ENCODE measurements around the gene ZNF768.
A peak's percentile ranks its signal among the peaks of the same experiment; 100 is the strongest.
"Not testable (repeated sequence)": the region's sequence is repeated elsewhere in the genome, so short reads cannot be mapped to it uniquely, and the experiment has no call there.

Gene ZNF768

GRCh38 chr16:30503403-30504296 lies 22.7 kb downstream of the ZNF768 start:
- DNase-seq: no peak

- DNase-seq: peak; percentile 51
These were observed 27.1 kb downstream of the ZNF768 start for GRCh38 chr16:30499284-30499683.

- DNase-seq: no peak
These were observed 31.7 kb downstream of the ZNF768 start for GRCh38 chr16:30494709-30495108.

DNA sequence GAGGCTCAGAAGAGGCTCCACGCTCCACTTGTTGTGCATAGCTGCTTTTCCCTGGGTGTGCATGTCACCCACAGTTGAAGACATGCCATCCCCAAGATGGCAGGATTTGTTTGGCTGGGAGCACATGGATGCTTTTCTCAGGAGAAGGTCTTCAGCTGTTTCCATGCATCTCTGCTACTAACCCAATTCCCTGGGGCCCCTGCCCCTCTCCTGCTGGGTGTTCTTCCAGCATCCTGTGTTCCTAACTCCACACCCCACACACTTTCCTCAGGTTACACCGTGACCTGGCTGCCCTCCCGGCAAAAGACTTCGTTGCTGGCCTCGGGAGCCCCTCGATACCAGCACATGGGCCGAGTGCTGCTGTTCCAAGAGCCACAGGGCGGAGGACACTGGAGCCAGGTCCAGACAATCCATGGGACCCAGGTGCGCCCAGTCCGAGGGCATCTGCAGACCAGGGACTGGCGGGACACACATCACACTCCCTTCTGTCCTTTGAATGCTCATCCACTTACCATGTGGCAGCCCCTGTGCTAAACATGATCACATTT lies 32.4 kb downstream of the ZNF768 start:
- no peak for DNase-seq

GRCh38 chr16:30491744-30492308 lies 34.5 kb downstream of the ZNF768 start:
- no peak for DNase-seq

DNA sequence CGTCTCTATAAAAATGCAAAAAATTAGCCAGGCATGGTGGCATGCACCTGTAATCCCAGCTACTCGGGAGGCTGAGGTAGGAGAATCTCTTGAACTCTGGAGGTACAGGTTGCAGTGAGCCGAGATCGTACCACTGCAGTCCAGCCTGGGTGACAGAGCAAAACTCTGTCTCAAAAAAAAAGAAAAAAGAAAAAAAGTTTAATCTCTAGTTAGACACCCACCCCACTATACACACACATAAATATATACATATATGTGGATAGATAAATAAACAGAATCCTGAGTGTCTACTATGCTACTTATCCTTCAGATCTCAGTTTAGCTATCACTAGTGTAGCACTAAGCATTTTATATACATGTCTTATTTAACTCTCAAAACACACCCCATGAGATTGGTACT lies 35.1 kb downstream of the ZNF768 start:
- no peak for DNase-seq

GRCh38 chr16:30490210-30490609 lies 36.2 kb downstream of the ZNF768 start:
- DNase-seq: no peak

DNA sequence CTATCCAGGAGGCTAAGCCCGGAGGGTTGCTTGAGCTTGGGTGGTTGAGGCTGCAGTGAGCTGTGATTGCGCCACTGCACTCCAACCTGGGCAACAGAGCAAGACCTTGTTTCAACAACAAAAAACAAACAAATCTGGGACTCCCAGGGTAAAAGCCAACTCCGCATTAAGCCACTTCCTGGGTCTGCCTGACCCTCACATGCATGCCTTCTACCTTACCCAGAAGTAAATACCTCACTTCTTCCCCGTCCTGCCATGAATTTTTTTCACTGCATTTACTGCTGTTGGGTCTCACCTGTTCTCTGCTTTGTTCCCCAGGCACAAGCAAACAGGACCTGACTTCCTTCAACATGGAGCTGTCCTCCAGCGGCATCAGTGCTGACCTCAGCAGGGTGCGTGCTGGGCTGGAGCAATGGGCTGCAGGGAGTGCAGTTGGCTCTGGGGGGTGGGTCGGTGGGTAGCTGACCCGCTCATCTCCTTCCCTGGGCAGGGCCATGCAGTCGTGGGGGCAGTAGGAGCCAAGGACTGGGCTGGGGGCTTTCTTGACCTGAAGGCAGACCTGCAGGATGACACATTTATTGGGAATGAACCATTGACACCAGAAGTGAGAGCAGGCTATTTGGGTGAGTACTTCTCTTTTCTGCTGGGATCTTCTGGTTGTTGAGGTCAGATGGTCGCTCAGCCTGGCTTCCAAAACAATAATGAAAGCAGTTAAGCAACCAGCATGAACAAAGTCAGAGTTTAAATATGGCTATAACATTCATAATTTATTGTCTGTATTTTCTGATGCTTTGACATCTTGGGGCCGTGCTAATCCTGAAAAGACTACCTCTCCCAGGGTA lies 37.4 kb downstream of the ZNF768 start:
- no peak for DNase-seq

DNA sequence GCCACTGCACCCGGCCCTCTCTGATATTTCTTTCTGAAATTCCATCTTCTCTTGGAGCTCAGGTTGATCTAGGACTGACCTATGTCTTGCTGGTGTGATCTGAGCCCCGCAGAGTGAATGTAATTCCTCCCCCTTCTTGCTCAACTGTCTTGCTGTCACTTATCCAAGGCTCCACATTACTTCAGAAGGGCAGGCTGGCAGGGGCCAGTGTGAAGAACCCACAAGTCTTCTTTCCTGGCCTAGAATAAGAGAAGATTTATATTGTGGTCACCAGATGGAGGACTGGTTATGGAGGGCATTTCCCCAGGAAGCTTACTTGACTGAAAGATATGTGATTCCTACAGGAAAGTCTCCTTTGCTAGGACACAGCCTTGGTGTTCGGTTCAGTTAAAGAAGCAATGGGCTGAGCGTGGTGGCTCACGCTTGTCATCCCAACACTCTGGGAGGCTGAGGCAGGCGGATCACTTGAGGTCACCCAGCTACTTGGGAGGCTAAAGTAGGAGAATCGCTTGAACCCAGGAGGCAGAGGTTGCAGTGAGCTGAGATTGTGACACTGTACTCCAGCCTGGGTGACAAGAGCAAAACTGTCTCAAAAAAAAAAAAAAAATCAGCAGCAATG lies 40.4 kb downstream of the ZNF768 start:
- no peak for DNase-seq

GRCh38 chr16:30484887-30485286 lies 41.5 kb downstream of the ZNF768 start:
- DNase-seq: no peak

- no peak for DNase-seq
These were observed 44.0 kb downstream of the ZNF768 start for GRCh38 chr16:30482366-30482765.

- no peak for DNase-seq
These were observed 45.0 kb downstream of the ZNF768 start for GRCh38 chr16:30481381-30481780.

- no peak for DNase-seq
These were observed 47.4 kb downstream of the ZNF768 start for GRCh38 chr16:30478766-30479478.

GRCh38 chr16:30477773-30478172 lies 48.6 kb downstream of the ZNF768 start:
- DNase-seq: not testable (repeated sequence)

GRCh38 chr16:30476991-30477390 lies 49.4 kb downstream of the ZNF768 start:
- DNase-seq: no peak

- no peak for DNase-seq
These were observed 51.7 kb downstream of the ZNF768 start for GRCh38 chr16:30474684-30475083.

DNA sequence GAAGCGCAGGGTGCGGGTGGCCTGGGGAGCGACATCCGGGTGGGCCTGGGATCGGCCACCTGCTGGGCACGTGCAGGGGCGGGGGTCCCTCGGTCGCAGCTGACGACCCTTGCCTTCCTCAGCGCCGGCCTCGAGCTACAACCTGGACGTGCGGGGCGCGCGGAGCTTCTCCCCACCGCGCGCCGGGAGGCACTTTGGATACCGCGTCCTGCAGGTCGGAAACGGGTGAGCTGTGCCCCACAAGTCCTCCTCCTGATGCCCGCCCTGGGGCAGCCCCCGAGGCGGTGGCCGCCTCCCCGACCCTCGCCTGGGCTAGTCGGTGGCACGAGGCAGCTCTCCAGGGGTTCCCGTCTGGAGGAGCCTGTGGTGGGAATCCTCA lies 52.3 kb downstream of the ZNF768 start:
- peak; percentile 12 for DNase-seq
